Stimulated activated CD8-positive, alpha-beta memory T cell treated with anti-CD3 and anti-CD28 coated beads, Interleukin-2, amount 100 ng/mL, for 48 hours (primary cell): Measurements from ENCODE around the gene SNRNP200.
A peak's percentile ranks its signal among the peaks of the same experiment; 100 is the strongest.
"Not testable (repeated sequence)": the region's sequence is repeated elsewhere in the genome, so short reads cannot be mapped to it uniquely, and the experiment has no call there.

ENCODE experiments used
- DNase-seq, 2 donors: peaks; one replicate each; pipeline ENCODE4 v3.0.0-alpha.2; 2020; ENCODE audit warnings: low read depth in 2 of 2

Gene SNRNP200

GRCh38 chr2:96325041-96325883 is 19.9 kb upstream of the SNRNP200 start, which contains the start of gene ITPRIPL1:
ITPRIPL1 (plus strand) TSS chr2:96325317; CDS start chr2:96325840, 523 bp downstream.
- peak; percentile 27 to 30 for DNase-seq

GRCh38 chr2:96324721-96325040 is 19.3 kb upstream of the SNRNP200 start:
- peak in 1 of 2 donors; percentile 28 for DNase-seq

- DNase-seq: no peak
These were observed 18.5 kb upstream of the SNRNP200 start for GRCh38 chr2:96323849-96324248.

GRCh38 chr2:96320728-96321622 is 15.6 kb upstream of the SNRNP200 start:
- DNase-seq: peak in 1 of 2 donors; percentile 19

- DNase-seq: no peak
These were observed 15.0 kb upstream of the SNRNP200 start for GRCh38 chr2:96320326-96320725.

GRCh38 chr2:96319396-96319795 is 14.1 kb upstream of the SNRNP200 start:
- no peak for DNase-seq

GRCh38 chr2:96318723-96319122 is 13.4 kb upstream of the SNRNP200 start:
- DNase-seq: no peak

GRCh38 chr2:96317584-96317997 is 12.2 kb upstream of the SNRNP200 start:
- DNase-seq: no peak

GRCh38 chr2:96316999-96317398 is 11.7 kb upstream of the SNRNP200 start:
- no peak for DNase-seq

- no peak for DNase-seq
These were observed 10.2 kb upstream of the SNRNP200 start for GRCh38 chr2:96315400-96316071.

- no peak for DNase-seq
These were observed 9.7 kb upstream of the SNRNP200 start for GRCh38 chr2:96315005-96315399.

- no peak for DNase-seq
These were observed 2.9 kb upstream of the SNRNP200 start for GRCh38 chr2:96308248-96308647.

GRCh38 chr2:96306370-96306769 is 1.0 kb upstream of the SNRNP200 start:
- no peak for DNase-seq

GRCh38 chr2:96305979-96306308 is 598 bp upstream of the SNRNP200 start:
- no peak for DNase-seq

- no peak for DNase-seq
These were observed 740 bp downstream of the SNRNP200 start for GRCh38 chr2:96304606-96305005.

GRCh38 chr2:96301865-96302264 is 3.5 kb downstream of the SNRNP200 start:
- DNase-seq: no peak

- no peak for DNase-seq
These were observed 8.4 kb downstream of the SNRNP200 start for GRCh38 chr2:96296925-96297324.

- not testable (repeated sequence) for DNase-seq
These were observed 11.1 kb downstream of the SNRNP200 start for GRCh38 chr2:96294271-96294670.

- no peak for DNase-seq
These were observed 13.6 kb downstream of the SNRNP200 start for GRCh38 chr2:96291751-96292150.

- DNase-seq: no peak
These were observed 18.0 kb downstream of the SNRNP200 start for GRCh38 chr2:96287273-96287856.

- no peak for DNase-seq
These were observed 28.4 kb downstream of the SNRNP200 start for GRCh38 chr2:96276787-96277499.
